ENCODE results near the gene MRPS14.

GRCh38 chr1:175019524-175019923 lies 3.7 kb downstream of the MRPS14 start:
- TF ChIP-seq POLR2AphosphoS5 (IDR thresholded peaks at IDR 0.05; ENCODE audit: borderline replicate concordance, low read depth, low read length) (no peak), EZH2 (IDR thresholded peaks at IDR 0.05) (no peak)

Data from SK-N-MC (cell line).